ENCODE data around the gene GNAI2.

Gene GNAI2

GRCh38 chr3:50195501-50196252 is 40.3 kb upstream of the GNAI2 start:
- Histone ChIP-seq H3K27me3 (ENCODE audit: control insufficient read depth, insufficient read depth, low read length) (peaks cover 6% of the 10 kb centered on the region), H3K9me3 (ENCODE audit: control insufficient read depth, insufficient read depth, low read length) (no peaks in the 10 kb centered on the region), H3K4me1 (ENCODE audit: control insufficient read depth, insufficient read depth, low read length) (no peaks in the 10 kb centered on the region), H3K9ac (ENCODE audit: low read depth, low read length) (no peak overlapping the region), H3K4me3 (ENCODE audit: low read depth, low read length) (no peak overlapping the region), H3K36me3 (ENCODE audit: control insufficient read depth, insufficient read depth, low read length) (no peaks in the 10 kb centered on the region)

GRCh38 chr3:50196253-50196801 is 39.7 kb upstream of the GNAI2 start:
- Histone ChIP-seq H3K27me3 (ENCODE audit: control insufficient read depth, insufficient read depth, low read length) (peaks cover 6% of the 10 kb centered on the region), H3K36me3 (ENCODE audit: control insufficient read depth, insufficient read depth, low read length) (no peaks in the 10 kb centered on the region), H3K9me3 (ENCODE audit: control insufficient read depth, insufficient read depth, low read length) (no peaks in the 10 kb centered on the region), H3K4me1 (ENCODE audit: control insufficient read depth, insufficient read depth, low read length) (no peaks in the 10 kb centered on the region), H3K9ac (ENCODE audit: low read depth, low read length) (no peak overlapping the region), H3K4me3 (ENCODE audit: low read depth, low read length) (no peak overlapping the region)

GRCh38 chr3:50201573-50202315 is 34.3 kb upstream of the GNAI2 start:
- peaks cover 20% of the 10 kb centered on the region for H3K27me3 ChIP-seq (ENCODE audit: control insufficient read depth, insufficient read depth, low read length)
- H3K4me3 ChIP-seq (ENCODE audit: low read depth, low read length): no peak overlapping the region
- no peak overlapping the region for H3K9ac ChIP-seq (ENCODE audit: low read depth, low read length)
- H3K36me3 ChIP-seq (ENCODE audit: control insufficient read depth, insufficient read depth, low read length): no peaks in the 10 kb centered on the region
- no peaks in the 10 kb centered on the region for H3K4me1 ChIP-seq (ENCODE audit: control insufficient read depth, insufficient read depth, low read length)
- no peaks in the 10 kb centered on the region for H3K9me3 ChIP-seq (ENCODE audit: control insufficient read depth, insufficient read depth, low read length)

- Histone ChIP-seq H3K4me1 (ENCODE audit: control insufficient read depth, insufficient read depth, low read length) (no peaks in the 10 kb centered on the region), H3K9me3 (ENCODE audit: control insufficient read depth, insufficient read depth, low read length) (no peaks in the 10 kb centered on the region), H3K9ac (ENCODE audit: low read depth, low read length) (no peak overlapping the region), H3K36me3 (ENCODE audit: control insufficient read depth, insufficient read depth, low read length) (no peaks in the 10 kb centered on the region), H3K4me3 (ENCODE audit: low read depth, low read length) (no peak overlapping the region), H3K27me3 (ENCODE audit: control insufficient read depth, insufficient read depth, low read length) (peaks cover 22% of the 10 kb centered on the region)
These were observed 33.5 kb upstream of the GNAI2 start for GRCh38 chr3:50202353-50203112.

- H3K36me3 ChIP-seq (ENCODE audit: control insufficient read depth, insufficient read depth, low read length): no peaks in the 10 kb centered on the region
- no peak overlapping the region for H3K9ac ChIP-seq (ENCODE audit: low read depth, low read length)
- no peak overlapping the region for H3K4me3 ChIP-seq (ENCODE audit: low read depth, low read length)
- no peaks in the 10 kb centered on the region for H3K4me1 ChIP-seq (ENCODE audit: control insufficient read depth, insufficient read depth, low read length)
- no peaks in the 10 kb centered on the region for H3K9me3 ChIP-seq (ENCODE audit: control insufficient read depth, insufficient read depth, low read length)
- peaks cover 22% of the 10 kb centered on the region for H3K27me3 ChIP-seq (ENCODE audit: control insufficient read depth, insufficient read depth, low read length)
These were observed 32.7 kb upstream of the GNAI2 start for GRCh38 chr3:50203113-50203808.

- H3K9ac ChIP-seq (ENCODE audit: low read depth, low read length): no peak overlapping the region
- peaks cover 22% of the 10 kb centered on the region for H3K27me3 ChIP-seq (ENCODE audit: control insufficient read depth, insufficient read depth, low read length)
- H3K36me3 ChIP-seq (ENCODE audit: control insufficient read depth, insufficient read depth, low read length): no peaks in the 10 kb centered on the region
- H3K4me3 ChIP-seq (ENCODE audit: low read depth, low read length): no peak overlapping the region
- H3K4me1 ChIP-seq (ENCODE audit: control insufficient read depth, insufficient read depth, low read length): no peaks in the 10 kb centered on the region
- H3K9me3 ChIP-seq (ENCODE audit: control insufficient read depth, insufficient read depth, low read length): no peaks in the 10 kb centered on the region
These were observed 31.9 kb upstream of the GNAI2 start for GRCh38 chr3:50203809-50204803.

GRCh38 chr3:50204804-50205412 is 31.1 kb upstream of the GNAI2 start, which contains the start of gene SLC38A3:
Gene SLC38A3 (plus strand): TSS chr3:50205271. CDS start chr3:50214200, 8,929 bp downstream.
- no peaks in the 10 kb centered on the region for H3K4me1 ChIP-seq (ENCODE audit: control insufficient read depth, insufficient read depth, low read length)
- no peak within 1 kb of the TSS for H3K9ac ChIP-seq (ENCODE audit: low read depth, low read length)
- peak within 1 kb of the TSS; percentile 56 for H3K4me3 ChIP-seq (ENCODE audit: low read depth, low read length)
- H3K27me3 ChIP-seq (ENCODE audit: control insufficient read depth, insufficient read depth, low read length): peaks cover 22% of the 10 kb centered on the region
- H3K36me3 ChIP-seq (ENCODE audit: control insufficient read depth, insufficient read depth, low read length): no peaks in the 10 kb centered on the region
- no peaks in the 10 kb centered on the region for H3K9me3 ChIP-seq (ENCODE audit: control insufficient read depth, insufficient read depth, low read length)

- H3K4me1 ChIP-seq (ENCODE audit: control insufficient read depth, insufficient read depth, low read length): peaks cover under 1% of the 10 kb centered on the region
- H3K27me3 ChIP-seq (ENCODE audit: control insufficient read depth, insufficient read depth, low read length): peaks cover 22% of the 10 kb centered on the region
- H3K36me3 ChIP-seq (ENCODE audit: control insufficient read depth, insufficient read depth, low read length): no peaks in the 10 kb centered on the region
- no peaks in the 10 kb centered on the region for H3K9me3 ChIP-seq (ENCODE audit: control insufficient read depth, insufficient read depth, low read length)
- H3K4me3 ChIP-seq (ENCODE audit: low read depth, low read length): peak overlapping the region; percentile 56
- no peak overlapping the region for H3K9ac ChIP-seq (ENCODE audit: low read depth, low read length)
These were observed 30.4 kb upstream of the GNAI2 start for GRCh38 chr3:50205413-50206276.

- Histone ChIP-seq H3K4me3 (ENCODE audit: low read depth, low read length) (no peak overlapping the region), H3K9me3 (ENCODE audit: control insufficient read depth, insufficient read depth, low read length) (no peaks in the 10 kb centered on the region), H3K27me3 (ENCODE audit: control insufficient read depth, insufficient read depth, low read length) (peaks cover 22% of the 10 kb centered on the region), H3K9ac (ENCODE audit: low read depth, low read length) (no peak overlapping the region), H3K36me3 (ENCODE audit: control insufficient read depth, insufficient read depth, low read length) (no peaks in the 10 kb centered on the region), H3K4me1 (ENCODE audit: control insufficient read depth, insufficient read depth, low read length) (peaks cover 2% of the 10 kb centered on the region)
These were observed 28.5 kb upstream of the GNAI2 start for GRCh38 chr3:50207359-50208042.

Measured in iPS-15b (cell line).